Bone marrow (tissue), 2 donors: Measurements from ENCODE around the gene CGREF1.
A peak's percentile ranks its signal among the peaks of the same experiment; 100 is the strongest.
"Not testable (repeated sequence)": the region's sequence is repeated elsewhere in the genome, so short reads cannot be mapped to it uniquely, and the experiment has no call there.

Experiments
- DNase-seq, 2 donors: peaks; one replicate each; lab custom pipeline; 2025; lab: John Stamatoyannopoulos, UW

CGREF1 gene

DNA sequence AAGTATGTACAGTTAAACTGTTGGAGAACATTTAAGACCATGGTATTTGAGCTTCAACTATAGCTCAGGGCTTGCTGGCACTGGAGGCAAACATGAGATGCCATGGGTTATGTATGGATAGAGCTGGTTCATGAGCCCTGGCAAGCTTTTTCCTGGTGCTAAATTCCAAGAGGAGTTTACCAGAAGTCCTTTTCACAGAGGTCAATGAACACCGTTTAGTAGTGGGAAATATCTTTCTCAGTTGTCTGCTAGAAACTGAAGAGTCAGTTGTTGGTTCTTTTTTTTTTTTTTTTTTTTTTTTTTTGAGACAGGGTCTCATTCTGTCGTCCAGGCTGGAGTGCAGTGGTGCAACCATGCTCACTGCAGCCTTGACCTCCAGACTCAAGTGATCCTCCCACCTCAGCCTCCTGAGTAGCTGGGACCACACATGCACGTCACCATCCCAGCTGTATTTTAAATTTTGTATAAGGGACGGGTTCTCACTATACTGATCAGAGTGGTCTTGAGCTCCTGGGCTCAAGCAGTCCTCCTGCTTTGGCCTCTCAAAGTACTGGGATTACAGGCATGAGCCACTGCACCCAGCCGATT, 31.0 kb downstream of the CGREF1 start:
- DNase-seq: no peak

DNA sequence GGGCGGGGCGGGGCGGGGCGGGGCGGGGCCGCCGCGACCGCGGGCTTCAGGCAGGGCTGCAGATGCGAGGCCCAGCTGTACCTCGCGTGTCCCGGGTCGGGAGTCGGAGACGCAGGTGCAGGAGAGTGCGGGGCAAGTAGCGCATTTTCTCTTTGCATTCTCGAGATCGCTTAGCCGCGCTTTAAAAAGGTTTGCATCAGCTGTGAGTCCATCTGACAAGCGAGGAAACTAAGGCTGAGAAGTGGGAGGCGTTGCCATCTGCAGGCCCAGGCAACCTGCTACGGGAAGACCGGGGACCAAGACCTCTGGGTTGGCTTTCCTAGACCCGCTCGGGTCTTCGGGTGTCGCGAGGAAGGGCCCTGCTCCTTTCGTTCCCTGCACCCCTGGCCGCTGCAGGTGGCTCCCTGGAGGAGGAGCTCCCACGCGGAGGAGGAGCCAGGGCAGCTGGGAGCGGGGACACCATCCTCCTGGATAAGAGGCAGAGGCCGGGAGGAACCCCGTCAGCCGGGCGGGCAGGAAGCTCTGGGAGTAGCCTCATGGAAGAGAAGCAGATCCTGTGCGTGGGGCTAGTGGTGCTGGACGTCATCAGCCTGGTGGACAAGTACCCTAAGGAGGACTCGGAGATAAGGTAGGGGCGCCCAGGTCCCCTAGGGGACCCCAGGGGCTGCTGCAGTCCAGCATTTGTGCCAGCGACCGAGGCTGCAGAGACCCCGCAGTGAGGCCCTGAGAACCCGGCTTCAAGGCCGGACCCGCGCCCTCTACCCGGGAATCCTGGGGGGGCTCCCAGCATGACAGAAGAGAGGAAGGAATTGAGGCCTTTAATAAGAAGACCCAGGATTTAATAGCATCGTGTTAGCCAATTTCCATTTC, 32.0 kb downstream of the CGREF1 start, which contains the start of gene KHK:
Gene KHK, plus strand, starts transcription at position 49 of the 870 bp plus-strand sequence. Its CDS starts 488 bp downstream, at position 537.
- no peak for DNase-seq

DNA sequence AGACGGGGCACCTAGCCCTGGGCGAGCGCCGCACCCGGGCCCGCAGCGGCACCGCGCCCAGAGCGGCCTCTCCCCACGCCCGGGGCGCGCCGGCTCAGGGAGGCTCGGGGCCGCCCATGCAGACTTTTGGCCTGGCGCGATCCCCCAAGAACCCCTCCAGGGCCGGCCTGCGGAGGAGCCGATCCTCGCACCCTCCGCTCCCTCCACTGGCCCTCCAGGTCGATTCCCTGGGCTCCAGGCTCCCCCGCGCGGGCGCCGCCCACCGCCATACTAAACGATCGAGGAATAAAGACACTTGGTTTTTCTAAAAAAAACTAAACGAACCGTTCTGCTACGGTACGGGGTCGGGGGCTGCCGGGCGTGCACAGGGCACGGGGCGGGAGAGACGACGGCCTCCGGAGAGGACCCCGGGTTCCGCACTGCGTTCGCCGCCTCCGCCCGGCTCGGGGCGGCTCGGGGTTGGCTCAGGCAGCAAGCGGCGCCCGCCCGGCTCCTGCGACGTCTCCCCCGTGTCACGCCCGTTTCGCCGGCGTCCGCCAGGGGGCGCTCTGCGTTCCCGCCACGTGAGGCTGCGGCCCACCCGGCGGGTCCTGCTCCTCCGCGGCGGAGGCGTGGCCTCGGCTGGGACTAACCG, 32.7 kb downstream of the CGREF1 start:
- DNase-seq: peak; percentile 76 to 88

DNA sequence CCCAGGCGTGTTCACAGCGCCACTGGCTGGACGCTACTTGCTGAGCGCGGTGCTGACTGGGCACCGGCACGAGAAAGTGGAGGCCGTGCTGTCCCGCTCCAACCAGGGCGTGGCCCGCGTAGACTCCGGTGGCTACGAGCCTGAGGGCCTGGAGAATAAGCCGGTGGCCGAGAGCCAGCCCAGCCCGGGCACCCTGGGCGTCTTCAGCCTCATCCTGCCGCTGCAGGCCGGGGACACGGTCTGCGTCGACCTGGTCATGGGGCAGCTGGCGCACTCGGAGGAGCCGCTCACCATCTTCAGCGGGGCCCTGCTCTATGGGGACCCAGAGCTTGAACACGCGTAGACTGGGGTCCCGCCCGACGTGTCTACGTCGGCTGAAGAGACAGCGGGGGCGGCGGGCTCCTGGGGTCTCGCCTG, 33.2 kb downstream of the CGREF1 start:
- DNase-seq: peak in 1 of 2 donors; percentile 64

DNA sequence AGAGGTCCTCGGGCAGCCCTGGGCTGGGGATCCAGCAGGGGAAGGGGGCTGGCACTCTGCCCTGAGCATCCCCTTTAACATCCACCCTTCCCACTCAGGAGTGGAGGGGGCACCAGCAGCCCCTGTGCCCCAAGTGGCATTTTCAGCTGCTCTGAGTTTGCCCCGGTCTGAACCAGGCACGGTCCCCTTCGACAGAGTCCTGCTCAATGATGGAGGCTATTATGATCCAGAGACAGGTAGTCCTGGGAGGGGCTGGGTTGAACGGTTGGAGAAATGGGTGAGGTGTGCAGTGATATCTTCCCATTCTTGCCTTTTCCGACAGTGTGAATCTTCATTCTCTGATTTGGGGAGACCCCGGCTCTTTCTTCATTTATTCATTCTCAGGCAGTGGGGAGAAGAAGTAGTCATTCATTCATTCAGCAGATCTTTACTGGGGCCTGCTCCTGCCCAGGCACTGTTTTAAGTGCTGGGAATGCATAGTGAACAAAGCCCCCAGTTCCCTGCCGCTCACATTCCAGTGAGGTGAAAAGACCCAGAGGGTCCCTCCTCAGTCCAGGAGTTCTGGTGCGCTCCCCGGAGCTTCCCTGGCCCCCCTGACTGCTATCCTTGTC, 33.8 kb downstream of the CGREF1 start:
- no peak for DNase-seq

DNA sequence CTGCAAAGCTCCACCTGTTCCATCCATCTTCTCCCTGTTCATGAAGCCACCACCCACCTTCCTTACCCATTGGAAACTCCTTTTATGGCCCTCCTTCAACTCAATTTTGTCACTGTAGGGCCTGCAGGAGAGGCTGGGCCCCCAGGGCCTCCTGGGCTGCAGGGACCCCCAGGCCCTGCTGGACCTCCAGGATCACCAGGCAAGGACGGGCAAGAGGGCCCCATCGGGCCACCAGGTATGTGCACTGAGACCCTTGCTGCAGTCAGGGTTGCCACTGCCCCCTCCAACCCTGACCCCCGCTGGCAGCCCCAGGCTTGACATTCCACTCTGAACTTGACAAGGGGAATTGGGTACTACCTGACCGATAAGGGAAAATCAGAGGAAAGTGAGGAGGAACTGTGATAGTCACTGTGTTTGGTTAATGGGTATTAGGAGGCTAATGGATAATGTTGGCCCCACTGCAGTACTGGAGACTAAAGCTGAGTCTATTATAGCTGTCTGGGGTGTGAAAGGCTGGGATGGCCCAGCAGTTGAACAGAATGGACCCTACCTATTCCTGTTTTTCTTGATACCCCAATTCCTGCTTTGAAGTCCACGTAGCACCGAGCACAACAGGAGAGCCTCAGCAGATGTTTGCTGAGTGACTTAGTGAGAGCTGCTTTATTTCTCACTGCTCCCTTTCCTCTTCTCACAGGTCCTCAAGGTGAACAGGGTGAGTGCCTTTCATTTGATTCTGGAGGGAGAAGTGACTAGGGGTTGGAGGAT, 34.4 kb downstream of the CGREF1 start:
- no peak for DNase-seq

DNA sequence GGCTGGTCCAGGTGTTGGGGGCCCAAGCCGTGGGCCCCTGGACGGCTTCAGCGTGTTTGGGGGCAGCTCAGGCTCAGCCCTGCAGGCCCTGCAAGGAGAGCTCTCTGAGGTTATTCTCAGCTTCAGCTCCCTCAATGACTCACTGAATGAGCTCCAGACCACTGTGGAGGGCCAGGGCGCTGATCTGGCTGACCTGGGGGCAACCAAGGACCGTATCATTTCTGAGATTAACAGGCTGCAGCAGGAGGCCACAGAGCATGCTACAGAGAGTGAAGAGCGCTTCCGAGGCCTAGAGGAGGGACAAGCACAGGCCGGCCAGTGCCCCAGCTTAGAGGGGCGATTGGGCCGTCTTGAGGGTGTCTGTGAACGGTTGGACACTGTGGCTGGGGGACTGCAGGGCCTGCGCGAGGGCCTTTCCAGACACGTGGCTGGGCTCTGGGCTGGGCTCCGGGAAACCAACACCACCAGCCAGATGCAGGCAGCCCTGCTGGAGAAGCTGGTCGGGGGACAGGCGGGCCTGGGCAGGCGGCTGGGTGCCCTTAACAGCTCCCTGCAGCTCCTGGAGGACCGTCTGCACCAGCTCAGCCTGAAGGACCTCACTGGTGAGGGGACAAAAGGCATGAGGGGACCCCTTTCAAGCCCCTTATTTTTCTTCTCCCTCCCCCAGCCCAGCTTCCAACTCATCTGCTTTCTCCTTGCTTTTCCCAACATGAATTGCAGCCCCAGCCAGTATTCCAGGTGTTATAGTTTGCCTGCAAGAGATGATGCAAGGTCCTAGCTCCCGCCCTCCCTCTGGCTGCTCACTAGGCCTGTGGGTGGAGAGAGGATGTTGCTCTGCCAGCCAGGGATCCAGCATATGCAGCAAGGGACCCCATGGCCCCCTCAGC, 35.3 kb downstream of the CGREF1 start:
- no peak for DNase-seq

DNA sequence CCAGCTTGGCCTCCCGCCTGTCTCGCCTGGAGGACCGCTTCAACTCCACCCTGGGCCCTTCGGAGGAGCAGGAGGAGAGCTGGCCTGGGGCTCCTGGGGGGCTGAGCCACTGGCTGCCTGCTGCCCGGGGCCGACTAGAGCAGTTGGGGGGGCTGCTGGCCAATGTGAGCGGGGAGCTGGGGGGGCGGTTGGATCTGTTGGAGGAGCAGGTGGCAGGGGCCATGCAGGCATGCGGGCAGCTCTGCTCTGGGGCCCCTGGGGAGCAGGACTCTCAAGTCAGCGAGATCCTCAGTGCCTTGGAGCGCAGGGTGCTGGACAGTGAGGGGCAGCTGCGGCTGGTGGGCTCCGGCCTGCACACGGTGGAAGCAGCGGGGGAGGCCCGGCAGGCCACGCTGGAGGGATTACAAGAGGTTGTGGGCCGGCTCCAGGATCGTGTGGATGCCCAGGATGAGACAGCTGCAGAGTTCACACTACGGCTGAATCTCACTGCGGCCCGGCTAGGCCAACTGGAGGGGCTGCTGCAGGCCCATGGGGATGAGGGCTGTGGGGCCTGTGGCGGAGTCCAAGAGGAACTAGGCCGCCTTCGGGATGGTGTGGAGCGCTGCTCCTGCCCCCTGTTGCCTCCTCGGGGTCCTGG, 36.0 kb downstream of the CGREF1 start:
- DNase-seq: no peak

DNA sequence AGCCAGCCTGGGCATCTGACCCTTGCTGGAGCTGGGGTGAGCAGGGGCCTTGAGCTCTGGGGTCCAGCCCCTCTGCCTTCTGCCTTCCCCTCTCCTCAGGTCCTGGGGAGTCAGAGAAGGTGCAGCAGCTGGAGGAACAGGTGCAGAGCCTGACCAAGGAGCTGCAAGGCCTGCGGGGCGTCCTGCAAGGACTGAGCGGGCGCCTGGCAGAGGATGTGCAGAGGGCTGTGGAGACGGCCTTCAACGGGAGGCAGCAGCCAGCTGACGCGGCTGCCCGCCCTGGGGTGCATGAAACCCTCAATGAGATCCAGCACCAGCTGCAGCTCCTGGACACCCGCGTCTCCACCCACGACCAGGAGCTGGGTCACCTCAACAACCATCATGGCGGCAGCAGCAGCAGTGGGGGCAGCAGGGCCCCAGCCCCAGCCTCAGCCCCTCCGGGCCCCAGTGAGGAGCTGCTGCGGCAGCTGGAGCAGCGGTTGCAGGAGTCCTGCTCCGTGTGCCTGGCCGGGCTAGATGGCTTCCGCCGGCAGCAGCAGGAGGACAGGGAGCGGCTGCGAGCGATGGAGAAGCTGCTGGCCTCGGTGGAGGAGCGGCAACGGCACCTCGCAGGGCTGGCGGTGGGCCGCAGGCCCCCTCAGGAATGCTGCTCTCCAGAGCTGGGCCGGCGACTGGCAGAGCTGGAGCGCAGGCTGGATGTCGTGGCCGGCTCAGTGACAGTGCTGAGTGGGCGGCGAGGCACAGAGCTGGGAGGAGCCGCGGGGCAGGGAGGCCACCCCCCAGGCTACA, 36.8 kb downstream of the CGREF1 start:
- DNase-seq: no peak

DNA sequence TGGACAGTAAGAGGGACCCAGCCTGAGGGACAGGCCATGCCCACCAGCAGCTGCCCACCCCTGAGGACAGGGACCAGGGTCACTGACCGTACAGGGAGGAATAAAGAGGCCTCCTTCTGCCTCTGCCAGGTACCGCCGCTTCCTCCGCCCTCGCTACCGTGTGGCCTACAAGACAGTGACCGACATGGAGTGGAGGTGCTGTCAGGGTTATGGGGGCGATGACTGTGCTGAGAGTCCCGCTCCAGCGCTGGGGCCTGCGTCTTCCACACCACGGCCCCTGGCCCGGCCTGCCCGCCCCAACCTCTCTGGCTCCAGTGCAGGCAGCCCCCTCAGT, 38.4 kb downstream of the CGREF1 start:
- DNase-seq: no peak

DNA sequence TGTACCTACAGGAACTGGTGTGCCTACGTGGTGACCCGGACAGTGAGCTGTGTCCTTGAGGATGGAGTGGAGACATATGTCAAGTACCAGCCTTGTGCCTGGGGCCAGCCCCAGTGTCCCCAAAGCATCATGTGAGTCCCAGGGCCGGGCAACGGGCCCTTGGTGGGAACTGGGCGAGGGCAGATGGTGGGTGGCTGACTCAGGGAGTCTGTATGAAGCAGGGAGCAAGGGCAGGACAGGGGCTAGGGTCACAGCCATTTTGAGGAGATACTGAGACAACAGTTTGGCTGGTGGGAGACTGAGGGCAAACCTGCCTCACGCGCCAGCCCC, 38.8 kb downstream of the CGREF1 start:
- no peak for DNase-seq

DNA sequence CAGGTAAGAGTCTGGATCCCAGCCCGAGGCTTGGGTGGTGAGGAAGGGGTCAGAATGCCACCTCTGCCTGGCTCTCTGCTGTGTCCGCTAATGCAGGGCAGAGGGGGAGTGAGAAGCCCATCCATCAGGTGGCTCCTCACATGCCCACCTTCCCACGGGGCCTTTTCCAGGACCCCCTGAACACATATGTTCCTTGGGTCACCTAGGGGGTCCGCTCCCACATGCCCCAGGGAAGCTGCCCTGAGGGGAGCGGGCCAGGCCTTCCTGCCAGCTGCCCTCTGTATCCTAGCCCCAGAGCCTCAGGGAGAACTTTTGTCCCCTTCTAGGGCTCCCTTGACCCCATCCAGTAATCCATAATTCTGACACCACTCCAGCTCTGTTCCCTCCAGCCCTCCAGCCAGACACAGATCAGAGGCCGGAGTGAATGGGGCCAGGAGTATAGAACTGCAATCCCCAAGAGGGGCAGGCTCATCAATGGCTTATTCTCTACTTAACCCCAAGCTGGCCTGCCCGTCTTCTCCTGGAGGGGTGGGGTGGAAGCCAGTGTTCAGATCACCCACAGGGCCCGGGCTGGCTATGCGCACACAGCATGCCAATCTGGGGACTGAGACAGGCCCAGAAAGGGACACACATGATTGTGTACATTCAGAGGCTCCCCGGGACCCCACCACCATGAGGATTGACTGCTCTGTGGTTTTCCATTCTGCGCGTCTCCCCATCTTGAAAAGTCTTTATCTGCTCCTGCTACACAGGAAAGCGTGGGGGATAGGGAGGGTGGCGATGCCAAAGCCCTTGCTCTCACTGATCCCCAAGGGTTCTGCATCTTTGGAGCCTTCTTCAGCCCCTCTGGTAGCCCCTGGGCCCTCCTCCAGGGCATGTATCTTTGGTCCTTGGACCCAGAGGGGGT, 39.4 kb downstream of the CGREF1 start:
- DNase-seq: no peak

DNA sequence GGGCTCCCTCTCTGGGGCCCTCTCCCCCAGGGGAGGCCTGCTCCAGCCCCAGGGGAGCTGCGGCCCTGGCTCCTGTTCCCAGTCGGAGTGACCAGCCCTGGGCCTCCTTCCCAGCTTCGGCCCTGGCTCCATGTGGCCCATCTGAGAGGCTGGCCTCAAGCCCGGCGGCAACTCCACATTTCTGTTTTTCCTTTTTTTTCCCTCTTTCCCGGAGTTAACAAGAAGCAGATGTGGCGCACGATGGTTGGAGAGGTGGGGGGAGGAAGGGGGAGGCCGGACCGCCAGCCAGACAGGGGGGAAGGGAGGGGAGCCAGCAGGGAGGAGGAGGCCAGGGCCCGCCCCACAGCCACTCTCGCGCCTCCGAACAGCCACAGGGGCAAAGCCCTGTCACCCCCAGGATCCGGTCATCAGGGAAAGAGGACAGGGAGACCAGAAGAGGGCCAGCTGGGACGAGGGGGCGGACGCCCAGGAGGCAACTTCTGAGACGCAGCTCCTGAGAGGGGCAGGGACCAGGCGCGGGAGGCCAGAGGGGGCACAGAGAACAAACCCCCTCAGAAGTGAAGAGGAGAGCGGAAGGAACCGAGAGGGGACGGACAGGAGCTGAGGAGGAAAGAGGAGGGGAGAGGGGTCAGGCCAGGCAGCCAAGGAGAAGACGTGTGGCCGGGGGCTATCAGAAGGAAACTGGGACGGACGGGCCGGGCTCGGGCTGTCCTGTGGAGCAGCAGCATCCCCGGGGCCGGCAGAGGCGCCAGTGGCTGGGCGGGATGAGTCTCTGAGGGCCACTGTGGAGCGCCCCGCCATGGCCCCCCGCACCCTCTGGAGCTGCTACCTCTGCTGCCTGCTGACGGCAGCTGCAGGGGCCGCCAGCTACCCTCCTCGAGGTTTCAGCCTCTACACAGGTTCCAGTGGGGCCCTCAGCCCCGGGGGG, 40.4 kb downstream of the CGREF1 start, which contains the start of gene EMILIN1:
Gene EMILIN1, plus strand, starts transcription at position 349 of the 928 bp plus-strand sequence. Its CDS starts 451 bp downstream, at position 800.
- DNase-seq: no peak

DNA sequence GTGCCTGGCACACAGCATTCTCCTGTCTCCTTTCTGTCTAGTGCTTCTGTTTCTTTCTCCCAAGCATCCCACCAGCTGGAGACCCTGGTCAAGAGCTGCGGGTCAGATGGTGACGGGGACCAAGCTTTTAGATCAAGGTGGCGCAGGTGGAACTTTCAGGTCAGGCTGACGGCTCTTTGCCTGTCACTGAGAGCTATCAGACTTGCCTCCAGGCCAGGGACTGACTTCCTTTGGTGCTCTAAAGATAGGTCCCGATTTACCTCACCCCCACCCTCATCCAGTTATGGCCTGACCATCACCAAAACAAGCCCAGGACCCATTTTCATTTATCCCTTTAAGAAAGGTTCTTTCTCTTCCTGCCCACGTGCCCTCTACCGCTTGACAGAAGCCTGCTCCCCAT, 41.7 kb downstream of the CGREF1 start:
- no peak for DNase-seq

DNA sequence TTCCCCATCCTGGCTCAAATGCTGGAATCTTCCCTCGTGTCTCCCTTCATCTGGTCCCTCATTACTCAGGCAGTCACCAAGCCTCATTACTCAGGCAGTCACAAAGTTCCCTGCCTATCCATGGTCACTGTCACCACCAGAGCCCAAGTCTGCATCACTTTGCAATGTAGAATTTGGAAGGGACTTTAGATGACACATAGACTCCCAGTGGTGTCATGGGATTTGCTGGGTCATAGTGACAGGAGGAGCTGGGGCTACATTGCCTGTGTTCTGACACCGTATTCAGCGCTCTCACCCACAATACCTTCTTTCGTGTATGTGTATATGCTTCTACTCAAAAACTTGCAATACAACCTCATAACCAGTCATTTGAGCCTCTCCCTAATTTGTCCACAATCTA, 42.6 kb downstream of the CGREF1 start:
- DNase-seq: no peak

DNA sequence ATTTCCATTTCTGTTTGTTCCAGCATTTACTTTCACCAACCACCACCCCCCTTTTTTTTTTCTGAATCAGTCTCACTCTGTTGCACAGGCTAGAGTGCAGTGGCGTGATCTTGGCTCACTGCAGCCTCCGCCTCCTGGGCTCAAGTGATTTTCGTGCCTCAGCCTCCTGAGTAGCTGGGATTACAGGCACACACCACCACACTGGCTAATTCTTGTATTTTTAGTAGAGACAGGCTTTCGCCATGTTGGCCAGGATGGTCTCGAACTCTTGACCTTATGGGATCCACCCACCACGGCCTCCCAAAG, 43.4 kb downstream of the CGREF1 start:
- DNase-seq: not testable (repeated sequence)

DNA sequence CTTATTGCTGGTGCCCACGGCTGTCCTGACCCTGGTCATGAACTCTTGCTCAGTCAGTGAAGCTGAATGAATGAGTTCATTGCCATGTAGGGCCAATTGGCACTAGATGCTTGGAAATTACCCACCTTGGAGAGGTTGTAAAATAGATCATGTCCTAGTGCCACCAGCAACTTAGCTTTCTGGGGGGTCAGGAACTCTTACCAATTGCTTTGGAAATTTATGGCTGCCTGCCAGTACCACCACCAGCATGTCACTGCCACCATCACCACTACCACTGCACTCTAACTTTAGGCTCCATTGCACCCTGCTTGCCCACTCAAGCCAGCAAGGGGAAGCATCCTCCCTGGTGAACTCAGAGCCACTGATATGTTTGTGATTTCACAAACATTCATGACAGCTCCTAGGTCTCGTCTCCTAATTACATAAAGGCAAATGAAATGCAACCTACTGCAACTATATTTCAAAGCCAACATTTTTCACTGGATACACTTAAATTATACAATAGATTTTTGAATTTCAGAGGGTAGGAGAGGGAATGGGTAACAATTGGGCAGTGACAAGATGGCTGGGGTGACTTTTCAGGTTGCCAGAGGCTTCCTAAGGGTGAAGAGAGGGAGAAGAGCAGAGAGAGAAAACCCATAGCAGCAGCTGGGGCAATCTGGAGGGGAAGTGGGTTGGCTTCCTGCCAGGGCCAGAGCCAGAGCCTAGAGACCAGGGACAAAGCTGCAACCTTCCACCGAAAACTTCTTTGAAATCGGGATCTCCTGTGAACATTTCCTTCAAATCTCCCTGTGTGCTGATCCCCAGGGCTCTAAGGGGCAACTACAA, 44.0 kb downstream of the CGREF1 start:
- DNase-seq: peak; percentile 17 to 90
